Psoas muscle (tissue), 8 donors: Measurements from ENCODE around the gene DNAJC1. TPM values are rescaled to one million over a fixed set of nuclear protein-coding genes. Genes with fewer than 3 reads are reported as not detected.

Experiments
- ATAC-seq, 4 donors: fragments of 200-7000 bp; cut with Tn5 transposase; one replicate each; pipeline ENCODE4 v1.9.1; 2020; ENCODE audit warnings: moderate library complexity in 3 of 4, mild to moderate bottlenecking in 2 of 4
- DNase-seq, 2 donors: peaks; one replicate each; pipeline ENCODE4 v3.0.0-alpha.2; 2020
- H3K27ac ChIP-seq: fragments of 200-600 bp; one replicate; pipeline ENCODE4 v1.8.0; 2022
- H3K27me3 ChIP-seq, 3 donors: fragments of 200-600 bp in 1 of 3; one replicate each; pipeline versions ENCODE4 v1.6.1 to v1.8.0; 2013 to 2022; ENCODE audit warnings: low read length in 2 of 3, mild to moderate bottlenecking in 2 of 3, moderate library complexity in 1 of 3; ENCODE audit not compliant: insufficient read depth in 3 of 3
- H3K36me3 ChIP-seq, 2 donors: fragments of 200-600 bp in 1 of 2; one replicate each; pipeline versions ENCODE4 v1.6.1 to v1.8.0; 2013 to 2022; ENCODE audit warnings: low read depth in 1 of 2, mild to moderate bottlenecking in 1 of 2, moderate library complexity in 1 of 2; ENCODE audit not compliant: insufficient read depth in 1 of 2
- H3K4me1 ChIP-seq: fragments of 200-600 bp; one replicate; pipeline ENCODE4 v1.8.0; 2022
- H3K4me3 ChIP-seq: fragments of 200-600 bp; one replicate; pipeline ENCODE4 v1.8.0; 2022; ENCODE audit warnings: mild to moderate bottlenecking
- H3K9me3 ChIP-seq: fragments of 200-600 bp; one replicate; pipeline ENCODE4 v1.8.0; 2022
- CTCF ChIP-seq: fragments of 200-600 bp; IDR thresholded peaks from one replicate; pipeline ENCODE4 v1.8.0; 2022; ENCODE audit warnings: antibody characterized with exemption
- WGBS, 3 donors: extraction: QIAGEN DNeasy Blood & Tissue Kit; methylation state at CpG; one replicate each; pipeline versions ENCODE4 v1.1.6 to v1.1.7; 2013; 5-methylcytosine and 5-hydroxymethylcytosine counted together
- intact Hi-C, 2 donors: fragments of 100-400 bp; cut with DNase I; formaldehyde crosslinking; loops; one replicate each; pipeline versions ENCODE4 v1.11.0 to v1.14.2; 2022
- polyA plus RNA-seq, 3 donors: library from polyadenylated mRNA; stranded (reverse); fragments of 200-250 nt; gene quantifications; one replicate each; pipeline ENCODE4 v1.2.3, GENCODE V29; 2013
- total RNA-seq, 4 donors: library from RNA; stranded (reverse); fragmentation: NEBNext Ultra II Directional in 2 of 4; extraction: Animal tissue kit (Norgen Biotek cat#: 25700) in 2 of 4; gene quantifications; one replicate each; pipeline versions ENCODE4 v1.2.1 to v1.2.4, GENCODE V29; 2021 to 2023
- donor health status: healthy with polysubstance abuse.
- donor health status: DM: no; HTN: no; CAD: no; lungs with moderate emphysema.
- donor health status: Bipolar disorder and iron deficiency.
- donor health status: healthy.
- donor health status: DM: yes; HTN: yes; CAD: no.
- donor health status: DM: no; HTN: no; CAD: no.
- donor health status: DM: no; HTN: no; CAD: no.
- donor health status: DM: yes; HTN: yes; CAD: no.

Gene DNAJC1
- total and polyA plus RNA-seq, 7 donors: 6.7 to 21.5 (median 13.2) TPM

GRCh38 chr10:21760332-21760731 lies 243.2 kb downstream of the DNAJC1 start:
- WGBS, 3 donors: 99 to 100% (median 99%) methylated on average over 2 of the region's 2 CpGs
- no peak for DNase-seq

GRCh38 chr10:21759232-21759631 lies 244.3 kb downstream of the DNAJC1 start:
- Histone ChIP-seq H3K27me3 (no peaks in the 10 kb centered on the region), H3K36me3 (peaks cover 0 to 32% of the 10 kb centered on the region in 2 donors), H3K27ac (no peak overlapping the region), H3K4me3 (no peak overlapping the region), H3K9me3 (no peaks in the 10 kb centered on the region), H3K4me1 (no peaks in the 10 kb centered on the region)
- 88 to 89% (median 89%) methylated on average over 21 of the region's 21 CpGs for WGBS, 3 donors
- intact Hi-C loops: no loop called here
- no peak for TF ChIP-seq CTCF
- DNase-seq (no peak), ATAC-seq (no peak)

More at GRCh38 chr10:21760332-21760731, 243.2 kb downstream of the DNAJC1 start:
- no peak overlapping the region for H3K27ac ChIP-seq
- intact Hi-C loops: no loop called here
- TF ChIP-seq CTCF: no peak
- H3K9me3 ChIP-seq: no peaks in the 10 kb centered on the region
- no peaks in the 10 kb centered on the region for H3K4me1 ChIP-seq
- H3K4me3 ChIP-seq: no peak overlapping the region
- peaks cover 0 to 29% of the 10 kb centered on the region in 2 donors for H3K36me3 ChIP-seq
- no peak for ATAC-seq
- no peaks in the 10 kb centered on the region for H3K27me3 ChIP-seq

GRCh38 chr10:21758696-21759095 lies 244.8 kb downstream of the DNAJC1 start:
- intact Hi-C loops: no loop called here

GRCh38 chr10:21758239-21758638 lies 245.3 kb downstream of the DNAJC1 start:
- H3K4me1 ChIP-seq: no peaks in the 10 kb centered on the region
- WGBS, 3 donors: 84 to 88% (median 85%) methylated on average over 14 of the region's 14 CpGs
- intact Hi-C loops: no loop called here
- peaks cover 0 to 32% of the 10 kb centered on the region in 2 donors for H3K36me3 ChIP-seq
- H3K4me3 ChIP-seq: no peak overlapping the region
- ATAC-seq: no peak
- no peaks in the 10 kb centered on the region for H3K27me3 ChIP-seq
- H3K27ac ChIP-seq: no peak overlapping the region
- no peak for DNase-seq
- no peaks in the 10 kb centered on the region for H3K9me3 ChIP-seq
- no peak for TF ChIP-seq CTCF

More at GRCh38 chr10:21758696-21759095, 244.8 kb downstream of the DNAJC1 start:
- Histone ChIP-seq H3K36me3 (peaks cover 0 to 32% of the 10 kb centered on the region in 2 donors), H3K27me3 (no peaks in the 10 kb centered on the region), H3K9me3 (no peaks in the 10 kb centered on the region), H3K4me3 (no peak overlapping the region), H3K27ac (no peak overlapping the region), H3K4me1 (no peaks in the 10 kb centered on the region)
- ATAC-seq (no peak), DNase-seq (no peak)
- WGBS, 3 donors: 79 to 90% (median 86%) methylated on average over 7 of the region's 7 CpGs
- no peak for TF ChIP-seq CTCF
